Measurements from ENCODE around the gene FKBP6. TPM values are rescaled to one million over a fixed set of nuclear protein-coding genes. Genes with fewer than 3 reads are reported as not detected.
"Not testable (repeated sequence)": the region's sequence is repeated elsewhere in the genome, so short reads cannot be mapped to it uniquely, and the experiment has no call there.

Gene FKBP6
- total RNA-seq, 1 experiment from 2014 or later = not detected

GRCh38 chr7:73303546-73303945 lies 24.4 kb upstream of the FKBP6 start:
- H3K79me2 ChIP-seq (ENCODE audit: low read length) = peaks cover 25% of the 10 kb centered on the region
- H3K9ac ChIP-seq (ENCODE audit: low read length) = no peak overlapping the region
- ChIA-PET POLR2A (ENCODE audit: unreplicated experiment) (no interaction called here), CTCF (no interaction called here)
- ATAC-seq (no peak), DNase-seq (no peak)
- no peak overlapping the region for H3K4me3 ChIP-seq (ENCODE audit: low read length)
- no peaks in the 10 kb centered on the region for H3K9me2 ChIP-seq (replicated peaks; ENCODE audit: low read length)
- no TSS peak for BruUV-seq (replicated peaks)
- no peaks in the 10 kb centered on the region for H3F3A ChIP-seq (ENCODE audit: low read length, unreplicated experiment)
- H3K4me1 ChIP-seq (ENCODE audit: insufficient read depth, low read length) = peaks cover 8% of the 10 kb centered on the region; the same call in 1 of the 2 replicates
- H4K20me1 ChIP-seq (ENCODE audit: low read length) = no peaks in the 10 kb centered on the region
- no peak overlapping the region for H3K27ac ChIP-seq (ENCODE audit: low read length)
- H3K9me3 ChIP-seq (ENCODE audit: low read length) = no peaks in the 10 kb centered on the region
- TF ChIP-seq EZH2phosphoT487 (IDR thresholded peaks at IDR 0.05; ENCODE audit: borderline replicate concordance, low read length) = no peak
- no peak for TF ChIP-seq EZH2 (IDR thresholded peaks at IDR 0.05; ENCODE audit: low read length, unreplicated experiment)
- H3K36me3 ChIP-seq (ENCODE audit: low read depth, low read length) = no peaks in the 10 kb centered on the region; the same call in 1 of the 2 replicates
- H3K27me3 ChIP-seq (ENCODE audit: low read length) = no peaks in the 10 kb centered on the region
- no peak overlapping the region for H3K4me2 ChIP-seq (ENCODE audit: low read length)
- intact Hi-C loops (cut with micrococcal nuclease) = no loop called here
- H2AFZ ChIP-seq (ENCODE audit: low read length) = no peak overlapping the region

GRCh38 chr7:73304071-73304470 lies 23.9 kb upstream of the FKBP6 start:
- H3K4me2 ChIP-seq (ENCODE audit: low read length) = no peak overlapping the region
- DNase-seq (no peak), ATAC-seq (no peak)
- H3K9me3 ChIP-seq (ENCODE audit: low read length) = no peaks in the 10 kb centered on the region
- BruUV-seq (replicated peaks) = no TSS peak
- H3K9me2 ChIP-seq (replicated peaks; ENCODE audit: low read length) = no peaks in the 10 kb centered on the region
- no peak overlapping the region for H2AFZ ChIP-seq (ENCODE audit: low read length)
- no peaks in the 10 kb centered on the region for H3K27me3 ChIP-seq (ENCODE audit: low read length)
- H3K4me1 ChIP-seq (ENCODE audit: insufficient read depth, low read length) = peaks cover 8% of the 10 kb centered on the region; the same call in 1 of the 2 replicates
- CTCF ChIA-PET = no interaction called here
- no peak overlapping the region for H3K27ac ChIP-seq (ENCODE audit: low read length)
- no peak overlapping the region for H3K4me3 ChIP-seq (ENCODE audit: low read length)
- no peaks in the 10 kb centered on the region for H4K20me1 ChIP-seq (ENCODE audit: low read length)
- TF ChIP-seq, protein P1, sequence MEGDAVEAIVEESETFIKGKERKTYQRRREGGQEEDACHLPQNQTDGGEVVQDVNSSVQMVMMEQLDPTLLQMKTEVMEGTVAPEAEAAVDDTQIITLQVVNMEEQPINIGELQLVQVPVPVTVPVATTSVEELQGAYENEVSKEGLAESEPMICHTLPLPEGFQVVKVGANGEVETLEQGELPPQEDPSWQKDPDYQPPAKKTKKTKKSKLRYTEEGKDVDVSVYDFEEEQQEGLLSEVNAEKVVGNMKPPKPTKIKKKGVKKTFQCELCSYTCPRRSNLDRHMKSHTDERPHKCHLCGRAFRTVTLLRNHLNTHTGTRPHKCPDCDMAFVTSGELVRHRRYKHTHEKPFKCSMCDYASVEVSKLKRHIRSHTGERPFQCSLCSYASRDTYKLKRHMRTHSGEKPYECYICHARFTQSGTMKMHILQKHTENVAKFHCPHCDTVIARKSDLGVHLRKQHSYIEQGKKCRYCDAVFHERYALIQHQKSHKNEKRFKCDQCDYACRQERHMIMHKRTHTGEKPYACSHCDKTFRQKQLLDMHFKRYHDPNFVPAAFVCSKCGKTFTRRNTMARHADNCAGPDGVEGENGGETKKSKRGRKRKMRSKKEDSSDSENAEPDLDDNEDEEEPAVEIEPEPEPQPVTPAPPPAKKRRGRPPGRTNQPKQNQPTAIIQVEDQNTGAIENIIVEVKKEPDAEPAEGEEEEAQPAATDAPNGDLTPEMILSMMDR (conservative IDR thresholded peaks at IDR 0.05; ENCODE audit: low read depth, low read length) = no peak
- TF ChIP-seq EZH2phosphoT487 (IDR thresholded peaks at IDR 0.05; ENCODE audit: borderline replicate concordance, low read length) (no peak), EZH2 (IDR thresholded peaks at IDR 0.05; ENCODE audit: low read length, unreplicated experiment) (no peak)
- H3K79me2 ChIP-seq (ENCODE audit: low read length) = peaks cover 28% of the 10 kb centered on the region
- intact Hi-C loops (cut with micrococcal nuclease) = no loop called here
- no peaks in the 10 kb centered on the region for H3F3A ChIP-seq (ENCODE audit: low read length, unreplicated experiment)
- H3K9ac ChIP-seq (ENCODE audit: low read length) = no peak overlapping the region
- H3K36me3 ChIP-seq (ENCODE audit: low read depth, low read length) = no peaks in the 10 kb centered on the region; the same call in 1 of the 2 replicates
- POLR2A ChIA-PET (ENCODE audit: unreplicated experiment) = no interaction called here

DNA sequence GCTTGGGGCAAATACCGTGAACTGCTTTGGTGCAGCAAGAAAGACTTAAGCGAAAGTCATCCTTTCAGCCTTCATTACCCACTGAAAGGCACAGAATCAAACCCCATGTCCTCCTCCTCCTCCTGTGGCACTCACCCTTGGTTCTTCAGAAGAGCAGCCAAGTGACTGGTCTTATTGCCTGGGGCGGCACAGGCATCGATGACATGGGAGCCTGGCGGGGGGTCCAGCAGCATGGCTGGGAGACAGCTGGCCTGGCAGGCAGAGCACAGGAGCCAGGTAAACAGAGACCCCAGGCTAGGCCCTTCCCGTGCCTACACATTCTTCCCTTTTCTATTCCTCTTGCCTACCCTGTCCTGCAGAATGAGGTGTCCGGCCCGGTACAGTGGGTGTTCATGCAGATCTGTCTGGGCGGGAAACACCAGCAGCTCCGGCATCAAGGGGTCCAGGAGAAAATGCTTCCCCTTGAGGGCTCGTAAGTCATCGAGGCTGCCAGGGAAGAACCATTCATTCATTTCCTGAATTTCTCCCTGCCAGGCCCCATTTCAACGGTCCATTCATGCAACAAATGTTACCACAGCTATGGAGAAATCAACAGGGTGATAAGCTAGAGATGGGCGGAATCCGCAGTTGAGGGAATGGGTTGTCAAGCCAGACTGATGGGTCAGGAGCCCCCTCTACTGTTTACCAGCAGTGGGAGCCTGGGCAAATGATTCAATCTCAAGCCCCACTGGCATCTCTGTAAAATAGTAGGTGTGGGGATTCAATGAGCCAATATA lies 23.2 kb upstream of the FKBP6 start:
- H3K27me3 ChIP-seq (ENCODE audit: low read length); H3K4me3 ChIP-seq (ENCODE audit: low read length); POLR2A ChIA-PET (ENCODE audit: unreplicated experiment); DNase-seq; H3K4me2 ChIP-seq (ENCODE audit: low read length); H3F3A ChIP-seq (ENCODE audit: low read length, unreplicated experiment); H3K27ac ChIP-seq (ENCODE audit: low read length); H4K20me1 ChIP-seq (ENCODE audit: low read length); H3K9ac ChIP-seq (ENCODE audit: low read length); H3K36me3 ChIP-seq (ENCODE audit: low read depth, low read length); H3K9me2 ChIP-seq (replicated peaks; ENCODE audit: low read length); intact Hi-C loops (cut with micrococcal nuclease); ATAC-seq; H2AFZ ChIP-seq (ENCODE audit: low read length); CTCF ChIA-PET; H3K9me3 ChIP-seq (ENCODE audit: low read length); BruUV-seq (replicated peaks): not testable (repeated sequence)
- H3K79me2 ChIP-seq (ENCODE audit: low read length) = peaks cover 32% of the 10 kb centered on the region
- peaks cover 11% of the 10 kb centered on the region; the same call in 1 of the 2 replicates for H3K4me1 ChIP-seq (ENCODE audit: insufficient read depth, low read length)
